Astrocyte of the spinal cord (primary cell): Measurements from ENCODE around the gene RGS11.

Source experiments
- DNase-seq: peaks from one replicate; pipeline ENCODE4 v3.0.0; 2011; ENCODE audit warnings: low read depth, low spot score
- H3K4me3 ChIP-seq: 2 replicates; pipeline ENCODE4 v1.5.1; 2011; ENCODE audit warnings: low read depth, mild to moderate bottlenecking, low read length, moderate library complexity
- in situ Hi-C: cut with HindIII; loops from 2 replicates; pipeline ENCODE4 v1.10.0; 2017; ENCODE audit warnings: low sequenced_read_pairs
- TF ChIP-seq, protein P1 (sequence below): IDR thresholded peaks from 2 replicates; pipeline ENCODE4 v1.5.1; 2012; ENCODE audit warnings: low read depth, mild to moderate bottlenecking, low read length, inconsistent platforms

RGS11 gene

DNA sequence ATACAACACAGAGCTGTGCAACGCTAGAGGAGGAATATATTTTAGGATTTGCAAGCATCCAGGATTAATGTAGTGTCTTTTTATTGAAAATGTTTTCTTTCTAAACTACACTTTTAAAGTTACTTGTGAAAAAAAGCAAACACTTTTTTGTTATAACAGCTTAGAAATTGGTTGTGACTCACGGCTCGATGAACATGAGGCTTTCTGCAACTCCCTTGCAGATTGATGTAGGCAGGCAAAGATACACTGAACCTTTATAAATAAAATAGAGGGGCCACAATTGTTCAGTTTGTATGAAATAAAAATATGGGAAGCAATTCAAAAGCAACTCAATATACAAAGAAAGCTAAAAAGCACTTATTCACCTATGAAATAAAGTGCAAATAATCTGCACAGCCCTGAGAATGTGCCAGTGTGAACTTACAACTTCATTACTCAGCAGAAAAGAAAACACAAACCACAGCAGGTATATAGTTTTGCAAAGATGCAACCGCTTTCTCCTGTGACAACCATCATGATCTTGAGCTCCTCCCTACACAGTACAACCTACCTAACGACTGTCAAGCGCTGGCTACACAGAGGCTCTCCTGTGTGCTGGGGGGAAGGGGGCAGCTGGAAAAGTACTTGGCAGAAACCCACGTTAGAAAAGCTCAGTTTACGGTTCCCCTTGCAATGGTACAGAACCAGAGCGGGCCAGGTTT lies 47.4 kb downstream of the RGS11 start:
- peak; percentile 16 for DNase-seq
- TF ChIP-seq, protein P1, sequence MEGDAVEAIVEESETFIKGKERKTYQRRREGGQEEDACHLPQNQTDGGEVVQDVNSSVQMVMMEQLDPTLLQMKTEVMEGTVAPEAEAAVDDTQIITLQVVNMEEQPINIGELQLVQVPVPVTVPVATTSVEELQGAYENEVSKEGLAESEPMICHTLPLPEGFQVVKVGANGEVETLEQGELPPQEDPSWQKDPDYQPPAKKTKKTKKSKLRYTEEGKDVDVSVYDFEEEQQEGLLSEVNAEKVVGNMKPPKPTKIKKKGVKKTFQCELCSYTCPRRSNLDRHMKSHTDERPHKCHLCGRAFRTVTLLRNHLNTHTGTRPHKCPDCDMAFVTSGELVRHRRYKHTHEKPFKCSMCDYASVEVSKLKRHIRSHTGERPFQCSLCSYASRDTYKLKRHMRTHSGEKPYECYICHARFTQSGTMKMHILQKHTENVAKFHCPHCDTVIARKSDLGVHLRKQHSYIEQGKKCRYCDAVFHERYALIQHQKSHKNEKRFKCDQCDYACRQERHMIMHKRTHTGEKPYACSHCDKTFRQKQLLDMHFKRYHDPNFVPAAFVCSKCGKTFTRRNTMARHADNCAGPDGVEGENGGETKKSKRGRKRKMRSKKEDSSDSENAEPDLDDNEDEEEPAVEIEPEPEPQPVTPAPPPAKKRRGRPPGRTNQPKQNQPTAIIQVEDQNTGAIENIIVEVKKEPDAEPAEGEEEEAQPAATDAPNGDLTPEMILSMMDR = no peak
- H3K4me3 ChIP-seq = peak overlapping the region; percentile 96
- in situ Hi-C loops = no loop called here

DNA sequence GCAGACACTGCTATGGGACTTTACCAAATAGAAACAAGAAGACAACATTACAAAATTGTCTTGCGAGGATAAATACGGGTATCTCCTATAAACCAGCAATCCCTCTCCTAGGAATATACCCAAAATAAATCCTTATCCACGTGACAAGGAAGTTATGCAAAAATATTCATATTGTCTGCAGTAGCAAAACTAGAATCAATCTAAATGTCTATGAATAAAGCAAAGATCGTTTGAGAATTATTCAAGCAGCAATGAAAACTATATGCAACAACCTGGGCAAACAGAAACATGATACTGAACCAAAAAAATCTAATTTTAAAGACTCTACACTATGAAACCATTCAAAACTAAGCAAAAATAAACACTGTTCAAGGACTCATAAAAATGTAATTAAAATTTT lies 55.7 kb downstream of the RGS11 start:
- in situ Hi-C loops = no loop called here
- TF ChIP-seq, protein P1 = no peak
- no peak overlapping the region for H3K4me3 ChIP-seq
- DNase-seq = no peak
